Ishikawa (cell line): ENCODE data around the gene GJD4.

Source experiments
- CEBPB ChIP-seq: IDR thresholded peaks from 2 replicates; pipeline ENCODE4 v1.6.1; 2012
- CREB1 ChIP-seq: IDR thresholded peaks from 2 replicates; pipeline ENCODE4 v1.6.1; 2012; ENCODE audit warnings: low read depth
- EP300 ChIP-seq: IDR thresholded peaks from 2 replicates; pipeline ENCODE4 v1.6.1; 2012; ENCODE audit warnings: borderline replicate concordance
- MAX ChIP-seq: IDR thresholded peaks from 2 replicates; pipeline ENCODE4 v1.6.1; 2012
- RAD21 ChIP-seq: IDR thresholded peaks from 2 replicates; pipeline ENCODE4 v1.6.1; 2012; ENCODE audit warnings: low read depth
- REST ChIP-seq: IDR thresholded peaks from 2 replicates; pipeline ENCODE4 v1.6.1; 2012; ENCODE audit warnings: low read depth, mild to moderate bottlenecking
- TAF1 ChIP-seq: IDR thresholded peaks from 2 replicates; pipeline ENCODE4 v1.6.1; 2012; ENCODE audit warnings: low read depth, mild to moderate bottlenecking

GRCh38 chr10:35572583-35572982 is 32.6 kb upstream of the GJD4 start:
- no peak for TF ChIP-seq MAX
- TF ChIP-seq EP300, result no peak
- TF ChIP-seq TAF1, result no peak
- no peak for TF ChIP-seq CEBPB
- no peak for TF ChIP-seq RAD21
- no peak for TF ChIP-seq REST
- TF ChIP-seq CREB1, result no peak
